Measurements from ENCODE around the gene CDKAL1. TPM values are rescaled to one million over a fixed set of nuclear protein-coding genes. Genes with fewer than 3 reads are reported as not detected.

Gene CDKAL1
- total and polyA plus RNA-seq, 4 donors, result 3.0 to 21.7 (median 9.4) TPM

GRCh38 chr6:20946890-20947289 lies 412.6 kb downstream of the CDKAL1 start:
- ATAC-seq (ENCODE audit: low FRiP score), result no peak

GRCh38 chr6:20947977-20948376 lies 413.7 kb downstream of the CDKAL1 start:
- intact Hi-C loops (cut with DNase I), result no loop called here
- no peaks in the 10 kb centered on the region for H3K27me3 ChIP-seq (ENCODE audit: control insufficient read depth in 1 of 2, insufficient read depth in 2 of 2, low read length in 1 of 2)
- no peaks in the 10 kb centered on the region for H3K36me3 ChIP-seq (ENCODE audit: control insufficient read depth in 1 of 2, insufficient read depth in 2 of 2, low read length in 1 of 2)
- ATAC-seq (ENCODE audit: low FRiP score) (no peak), DNase-seq (no peak)
- H3K4me1 ChIP-seq (ENCODE audit: control insufficient read depth in 1 of 2, insufficient read depth in 2 of 2, low read length in 2 of 2), result peaks cover 0 to under 1% of the 10 kb centered on the region in 2 donors
- no peak overlapping the region for H3K4me3 ChIP-seq (ENCODE audit: low read length in 2 of 2)
- H3K27ac ChIP-seq (ENCODE audit: low read depth in 1 of 2, low read length in 2 of 2), result no peak overlapping the region
- H3K9me3 ChIP-seq (ENCODE audit: control insufficient read depth, low read length), result no peaks in the 10 kb centered on the region

More at GRCh38 chr6:20946890-20947289, 412.6 kb downstream of the CDKAL1 start:
- H3K4me1 ChIP-seq (ENCODE audit: control insufficient read depth in 1 of 2, insufficient read depth in 2 of 2, low read length in 2 of 2), result no peaks in the 10 kb centered on the region
- no peaks in the 10 kb centered on the region for H3K27me3 ChIP-seq (ENCODE audit: control insufficient read depth in 1 of 2, insufficient read depth in 2 of 2, low read length in 1 of 2)
- WGBS, 2 donors, result 95 to 97% methylated on average over 2 of the region's 2 CpGs
- H3K9me3 ChIP-seq (ENCODE audit: control insufficient read depth, low read length), result no peaks in the 10 kb centered on the region
- intact Hi-C loops (cut with DNase I), result no loop called here
- DNase-seq, result no peak
- H3K27ac ChIP-seq (ENCODE audit: low read depth in 1 of 2, low read length in 2 of 2), result no peak overlapping the region
- H3K4me3 ChIP-seq (ENCODE audit: low read length in 2 of 2), result no peak overlapping the region
- H3K36me3 ChIP-seq (ENCODE audit: control insufficient read depth in 1 of 2, insufficient read depth in 2 of 2, low read length in 1 of 2), result no peaks in the 10 kb centered on the region

GRCh38 chr6:20948556-20948955 lies 414.3 kb downstream of the CDKAL1 start:
- ATAC-seq (ENCODE audit: low FRiP score) (no peak), DNase-seq (no peak)
- no peaks in the 10 kb centered on the region for H3K27me3 ChIP-seq (ENCODE audit: control insufficient read depth in 1 of 2, insufficient read depth in 2 of 2, low read length in 1 of 2)
- H3K27ac ChIP-seq (ENCODE audit: low read depth in 1 of 2, low read length in 2 of 2), result no peak overlapping the region
- H3K36me3 ChIP-seq (ENCODE audit: control insufficient read depth in 1 of 2, insufficient read depth in 2 of 2, low read length in 1 of 2), result no peaks in the 10 kb centered on the region
- WGBS, 2 donors, result 81 to 86% methylated on average over 2 of the region's 2 CpGs
- peaks cover 0 to 2% of the 10 kb centered on the region in 2 donors for H3K4me1 ChIP-seq (ENCODE audit: control insufficient read depth in 1 of 2, insufficient read depth in 2 of 2, low read length in 2 of 2)
- no peak overlapping the region for H3K4me3 ChIP-seq (ENCODE audit: low read length in 2 of 2)
- no peaks in the 10 kb centered on the region for H3K9me3 ChIP-seq (ENCODE audit: control insufficient read depth, low read length)
- intact Hi-C loops (cut with DNase I), result no loop called here

GRCh38 chr6:20949138-20949537 lies 414.9 kb downstream of the CDKAL1 start:
- Histone ChIP-seq H3K27ac (ENCODE audit: low read depth in 1 of 2, low read length in 2 of 2) (no peak overlapping the region), H3K9me3 (ENCODE audit: control insufficient read depth, low read length) (no peaks in the 10 kb centered on the region), H3K27me3 (ENCODE audit: control insufficient read depth in 1 of 2, insufficient read depth in 2 of 2, low read length in 1 of 2) (no peaks in the 10 kb centered on the region), H3K4me1 (ENCODE audit: control insufficient read depth in 1 of 2, insufficient read depth in 2 of 2, low read length in 2 of 2) (peaks cover 0 to 2% of the 10 kb centered on the region in 2 donors), H3K4me3 (ENCODE audit: low read length in 2 of 2) (no peak overlapping the region), H3K36me3 (ENCODE audit: control insufficient read depth in 1 of 2, insufficient read depth in 2 of 2, low read length in 1 of 2) (no peaks in the 10 kb centered on the region)
- intact Hi-C loops (cut with DNase I), result no loop called here
- no peak for DNase-seq
- 98 to 100% methylated on average over 1 of the region's 1 CpG for WGBS, 2 donors
- no peak for ATAC-seq (ENCODE audit: low FRiP score)

GRCh38 chr6:20952699-20953474 lies 418.6 kb downstream of the CDKAL1 start:
- no peak overlapping the region for H3K27ac ChIP-seq (ENCODE audit: low read depth in 1 of 2, low read length in 2 of 2)
- DNase-seq (no peak), ATAC-seq (ENCODE audit: low FRiP score) (no peak)
- H3K36me3 ChIP-seq (ENCODE audit: control insufficient read depth in 1 of 2, insufficient read depth in 2 of 2, low read length in 1 of 2), result peaks cover 0 to 3% of the 10 kb centered on the region in 2 donors
- H3K4me3 ChIP-seq (ENCODE audit: low read length in 2 of 2), result no peak overlapping the region
- 52 to 55% methylated on average over 5 of the region's 5 CpGs for WGBS, 2 donors
- H3K27me3 ChIP-seq (ENCODE audit: control insufficient read depth in 1 of 2, insufficient read depth in 2 of 2, low read length in 1 of 2), result no peaks in the 10 kb centered on the region
- intact Hi-C loops (cut with DNase I), result no loop called here
- H3K9me3 ChIP-seq (ENCODE audit: control insufficient read depth, low read length), result no peaks in the 10 kb centered on the region
- peaks cover 0 to 2% of the 10 kb centered on the region in 2 donors for H3K4me1 ChIP-seq (ENCODE audit: control insufficient read depth in 1 of 2, insufficient read depth in 2 of 2, low read length in 2 of 2)

GRCh38 chr6:20954315-20954714 lies 420.1 kb downstream of the CDKAL1 start:
- 77 to 79% methylated on average over 2 of the region's 2 CpGs for WGBS, 2 donors
- H3K4me3 ChIP-seq (ENCODE audit: low read length in 2 of 2), result no peak overlapping the region
- H3K36me3 ChIP-seq (ENCODE audit: control insufficient read depth in 1 of 2, insufficient read depth in 2 of 2, low read length in 1 of 2), result peaks cover 0 to 5% of the 10 kb centered on the region in 2 donors
- ATAC-seq (ENCODE audit: low FRiP score) (no peak), DNase-seq (no peak)
- intact Hi-C loops (cut with DNase I), result no loop called here
- H3K27ac ChIP-seq (ENCODE audit: low read depth in 1 of 2, low read length in 2 of 2), result no peak overlapping the region
- no peaks in the 10 kb centered on the region for H3K9me3 ChIP-seq (ENCODE audit: control insufficient read depth, low read length)
- H3K4me1 ChIP-seq (ENCODE audit: control insufficient read depth in 1 of 2, insufficient read depth in 2 of 2, low read length in 2 of 2), result peaks cover 0 to 2% of the 10 kb centered on the region in 2 donors
- no peaks in the 10 kb centered on the region for H3K27me3 ChIP-seq (ENCODE audit: control insufficient read depth in 1 of 2, insufficient read depth in 2 of 2, low read length in 1 of 2)

- DNase-seq, result no peak
- Histone ChIP-seq H3K27ac (ENCODE audit: low read depth in 1 of 2, low read length in 2 of 2) (no peak overlapping the region), H3K27me3 (ENCODE audit: control insufficient read depth in 1 of 2, insufficient read depth in 2 of 2, low read length in 1 of 2) (no peaks in the 10 kb centered on the region), H3K9me3 (ENCODE audit: control insufficient read depth, low read length) (no peaks in the 10 kb centered on the region), H3K4me1 (ENCODE audit: control insufficient read depth in 1 of 2, insufficient read depth in 2 of 2, low read length in 2 of 2) (peaks cover 0 to 2% of the 10 kb centered on the region in 2 donors), H3K36me3 (ENCODE audit: control insufficient read depth in 1 of 2, insufficient read depth in 2 of 2, low read length in 1 of 2) (peaks cover 0 to 5% of the 10 kb centered on the region in 2 donors), H3K4me3 (ENCODE audit: low read length in 2 of 2) (no peak overlapping the region)
- WGBS, 2 donors, result 95 to 96% methylated on average over 2 of the region's 2 CpGs
- intact Hi-C loops (cut with DNase I), result no loop called here
- ATAC-seq (ENCODE audit: low FRiP score), result no peak
Observed at GRCh38 chr6:20955131-20955530, 420.9 kb downstream of the CDKAL1 start.

GRCh38 chr6:20955751-20956150 lies 421.5 kb downstream of the CDKAL1 start:
- H3K27me3 ChIP-seq (ENCODE audit: control insufficient read depth in 1 of 2, insufficient read depth in 2 of 2, low read length in 1 of 2), result no peaks in the 10 kb centered on the region
- intact Hi-C loops (cut with DNase I), result no loop called here
- no peak overlapping the region for H3K4me3 ChIP-seq (ENCODE audit: low read length in 2 of 2)
- ATAC-seq (ENCODE audit: low FRiP score), result no peak
- H3K36me3 ChIP-seq (ENCODE audit: control insufficient read depth in 1 of 2, insufficient read depth in 2 of 2, low read length in 1 of 2), result peaks cover 0 to 5% of the 10 kb centered on the region in 2 donors
- peaks cover 0 to 2% of the 10 kb centered on the region in 2 donors for H3K4me1 ChIP-seq (ENCODE audit: control insufficient read depth in 1 of 2, insufficient read depth in 2 of 2, low read length in 2 of 2)
- no peak overlapping the region for H3K27ac ChIP-seq (ENCODE audit: low read depth in 1 of 2, low read length in 2 of 2)
- 95 to 97% methylated on average over 4 of the region's 4 CpGs for WGBS, 2 donors
- H3K9me3 ChIP-seq (ENCODE audit: control insufficient read depth, low read length), result no peaks in the 10 kb centered on the region
- DNase-seq, result no peak

- Histone ChIP-seq H3K4me3 (ENCODE audit: low read length in 2 of 2) (no peak overlapping the region), H3K9me3 (ENCODE audit: control insufficient read depth, low read length) (no peaks in the 10 kb centered on the region), H3K27ac (ENCODE audit: low read depth in 1 of 2, low read length in 2 of 2) (no peak overlapping the region), H3K27me3 (ENCODE audit: control insufficient read depth in 1 of 2, insufficient read depth in 2 of 2, low read length in 1 of 2) (no peaks in the 10 kb centered on the region), H3K4me1 (ENCODE audit: control insufficient read depth in 1 of 2, insufficient read depth in 2 of 2, low read length in 2 of 2) (no peaks in the 10 kb centered on the region), H3K36me3 (ENCODE audit: control insufficient read depth in 1 of 2, insufficient read depth in 2 of 2, low read length in 1 of 2) (peaks cover 0 to 5% of the 10 kb centered on the region in 2 donors)
- DNase-seq, result no peak
- 97 to 98% methylated on average over 5 of the region's 5 CpGs for WGBS, 2 donors
- intact Hi-C loops (cut with DNase I), result no loop called here
- no peak for ATAC-seq (ENCODE audit: low FRiP score)
Observed at GRCh38 chr6:20960067-20960466, 425.8 kb downstream of the CDKAL1 start.
